HG02678 (cell line): ENCODE measurements around the gene STRN4.

Source experiments
- ATAC-seq: cut with Tn5 transposase; IDR thresholded peaks from one replicate; pipeline ENCODE4 v1.9.1; 2021; ENCODE audit warnings: mild to moderate bottlenecking, moderate library complexity; ENCODE audit not compliant: unreplicated experiment

The STRN4 gene

GRCh38 chr19:46744005-46744691, 2.1 kb downstream of the STRN4 start:
- no peak for ATAC-seq

DNA sequence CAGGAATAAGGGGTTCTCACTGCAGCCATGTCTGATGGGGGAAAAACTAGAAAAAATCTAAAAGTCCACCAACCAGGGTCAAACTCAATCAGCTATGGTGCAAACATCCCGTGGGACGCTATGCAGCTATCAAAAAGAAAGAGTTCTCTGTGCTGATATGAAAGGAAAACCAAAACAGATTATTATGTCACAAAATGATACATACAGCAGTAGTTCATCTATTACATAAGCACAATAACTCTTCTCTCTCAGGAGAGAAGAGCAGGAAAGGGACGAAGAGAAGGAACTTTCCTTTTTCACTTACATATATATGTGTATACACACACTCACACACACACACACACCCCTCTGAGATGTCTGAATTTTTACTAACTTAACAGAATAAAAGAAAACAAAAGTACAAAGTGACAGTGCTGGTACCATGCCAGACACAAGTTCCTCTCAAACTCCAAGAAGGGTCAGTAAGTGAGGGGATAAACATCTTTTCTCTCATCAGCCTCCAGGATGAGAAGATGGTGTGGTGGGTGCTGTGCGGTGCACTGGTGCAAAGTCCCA, 3.2 kb downstream of the STRN4 start:
- no peak for ATAC-seq

GRCh38 chr19:46741447-46741846, 4.8 kb downstream of the STRN4 start:
- ATAC-seq = no peak

DNA sequence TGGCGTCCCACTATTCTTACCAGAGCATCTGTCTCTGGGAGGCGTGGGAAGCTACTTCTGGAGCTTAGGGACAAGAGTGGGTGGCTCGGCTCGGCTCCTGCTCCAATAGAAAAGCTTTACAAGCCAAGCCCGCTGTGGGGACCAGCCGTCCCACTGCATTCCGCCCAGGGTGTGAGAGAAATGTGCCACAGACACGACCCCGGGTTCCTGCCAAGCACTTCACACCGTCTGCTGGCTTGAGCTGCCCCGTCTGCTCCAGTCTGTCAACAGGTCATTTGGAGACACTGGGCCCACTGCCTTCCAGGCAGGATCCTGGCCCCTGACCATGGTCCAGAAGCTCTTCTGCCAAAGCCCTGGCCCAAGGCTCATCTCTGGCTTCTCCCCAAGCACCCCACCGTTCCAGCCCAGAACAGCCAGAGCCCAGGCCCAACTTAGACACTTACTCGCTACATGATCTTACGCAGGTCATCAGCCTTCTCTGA, 6.9 kb downstream of the STRN4 start:
- no peak for ATAC-seq

- ATAC-seq = no peak
Measured at GRCh38 chr19:46737761-46738171, 8.5 kb downstream of the STRN4 start.

DNA sequence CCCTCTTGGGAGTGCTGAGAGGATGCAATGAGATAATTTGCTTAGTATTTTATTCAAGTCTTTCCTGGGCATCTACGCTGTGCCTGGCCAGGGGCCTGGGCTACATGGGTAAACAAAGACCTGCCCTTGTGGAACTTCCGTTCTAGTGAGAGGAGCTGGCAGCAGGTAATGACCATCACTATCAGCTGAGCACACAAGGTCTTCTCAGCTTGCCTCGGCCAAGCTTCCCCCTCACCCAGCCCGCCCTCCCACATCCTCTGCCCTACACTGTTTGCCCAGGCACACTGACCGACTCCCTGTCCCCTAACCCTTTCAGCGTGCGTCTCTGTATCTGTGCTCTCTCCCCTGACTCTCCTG, 9.0 kb downstream of the STRN4 start:
- no peak for ATAC-seq

DNA sequence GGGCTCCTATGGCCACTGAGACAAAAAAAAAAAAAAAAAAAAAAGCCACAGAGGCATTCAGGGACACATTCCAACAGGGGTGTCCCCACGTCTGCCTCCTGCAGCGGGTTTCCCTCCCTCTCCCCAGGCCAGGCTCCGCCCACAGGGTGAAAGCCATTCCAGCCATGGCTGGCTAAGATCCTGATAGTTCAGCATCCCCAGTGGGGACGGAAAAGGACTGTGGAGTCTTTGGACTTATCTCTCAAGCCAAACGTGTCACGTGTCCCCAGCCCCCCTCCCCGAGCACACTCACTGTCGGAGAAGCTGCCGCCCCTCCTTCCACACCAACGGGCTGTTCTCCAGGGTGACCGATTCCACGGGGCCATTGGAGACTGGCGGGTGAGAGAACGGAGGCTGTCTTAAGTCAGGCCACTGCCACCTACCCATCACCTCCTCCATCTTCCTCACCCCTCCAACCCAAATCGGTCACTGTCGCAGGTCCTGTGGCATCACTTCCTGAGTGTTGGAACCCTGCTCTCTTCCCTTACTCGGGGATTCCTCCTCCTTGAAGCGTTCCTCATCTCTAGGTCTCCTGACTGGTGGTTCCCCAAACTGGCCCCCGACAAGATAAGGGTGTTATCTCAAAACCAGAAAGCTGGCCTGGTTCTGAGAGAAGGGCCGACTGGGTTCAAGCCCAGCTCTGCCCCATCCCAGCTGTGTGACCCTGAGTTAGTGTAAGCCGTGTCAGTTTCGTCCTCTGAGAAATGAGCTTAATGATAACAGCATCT, 9.5 kb downstream of the STRN4 start:
- ATAC-seq = no peak

GRCh38 chr19:46733690-46734292, 12.5 kb downstream of the STRN4 start:
- ATAC-seq = no peak

GRCh38 chr19:46732966-46733689, 13.1 kb downstream of the STRN4 start:
- no peak for ATAC-seq

GRCh38 chr19:46732172-46732938, 13.9 kb downstream of the STRN4 start:
- ATAC-seq = no peak

DNA sequence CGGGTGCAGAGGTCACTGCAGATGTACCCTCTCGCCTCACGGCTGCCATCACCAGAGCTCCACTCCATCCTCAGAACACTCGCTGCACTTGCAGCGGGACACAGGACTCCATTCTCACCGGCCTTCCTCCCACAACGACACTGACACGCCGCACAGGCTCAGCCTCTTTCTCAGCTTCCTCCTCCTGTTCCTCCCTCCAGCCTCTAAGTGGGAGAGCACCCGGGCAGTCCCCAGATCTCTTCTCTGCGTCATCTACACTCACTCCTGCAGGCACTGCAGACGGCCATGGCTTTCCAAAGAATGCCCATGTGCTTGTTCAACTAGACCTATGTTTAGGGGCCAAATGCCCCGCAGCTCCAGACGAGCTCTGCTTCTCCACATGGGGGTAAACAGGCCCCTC, 14.7 kb downstream of the STRN4 start:
- ATAC-seq = no peak

GRCh38 chr19:46731007-46731501, 15.2 kb downstream of the STRN4 start:
- ATAC-seq = no peak

- no peak for ATAC-seq
Measured at GRCh38 chr19:46730595-46730994, 15.7 kb downstream of the STRN4 start.

GRCh38 chr19:46730187-46730586, 16.1 kb downstream of the STRN4 start:
- ATAC-seq = no peak

DNA sequence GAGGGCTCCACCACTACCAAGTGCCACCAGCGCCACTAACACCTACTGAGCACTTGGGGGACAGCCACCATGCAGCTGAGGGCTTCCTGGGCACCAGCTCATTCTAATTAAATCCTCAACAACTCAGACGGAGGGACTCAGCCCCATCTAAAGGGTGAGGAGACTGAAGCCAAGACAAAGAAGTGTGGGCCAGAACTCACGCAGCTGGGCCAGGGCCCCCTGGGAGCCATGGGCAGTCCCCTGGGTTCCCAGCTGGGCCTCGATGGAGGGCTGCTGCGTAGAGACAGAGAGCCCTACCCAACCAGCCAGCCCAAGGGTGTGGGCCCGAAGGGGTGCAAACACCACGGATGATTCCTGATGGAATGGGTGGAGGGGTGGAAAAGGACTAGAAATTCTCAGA, 16.6 kb downstream of the STRN4 start:
- ATAC-seq = no peak

DNA sequence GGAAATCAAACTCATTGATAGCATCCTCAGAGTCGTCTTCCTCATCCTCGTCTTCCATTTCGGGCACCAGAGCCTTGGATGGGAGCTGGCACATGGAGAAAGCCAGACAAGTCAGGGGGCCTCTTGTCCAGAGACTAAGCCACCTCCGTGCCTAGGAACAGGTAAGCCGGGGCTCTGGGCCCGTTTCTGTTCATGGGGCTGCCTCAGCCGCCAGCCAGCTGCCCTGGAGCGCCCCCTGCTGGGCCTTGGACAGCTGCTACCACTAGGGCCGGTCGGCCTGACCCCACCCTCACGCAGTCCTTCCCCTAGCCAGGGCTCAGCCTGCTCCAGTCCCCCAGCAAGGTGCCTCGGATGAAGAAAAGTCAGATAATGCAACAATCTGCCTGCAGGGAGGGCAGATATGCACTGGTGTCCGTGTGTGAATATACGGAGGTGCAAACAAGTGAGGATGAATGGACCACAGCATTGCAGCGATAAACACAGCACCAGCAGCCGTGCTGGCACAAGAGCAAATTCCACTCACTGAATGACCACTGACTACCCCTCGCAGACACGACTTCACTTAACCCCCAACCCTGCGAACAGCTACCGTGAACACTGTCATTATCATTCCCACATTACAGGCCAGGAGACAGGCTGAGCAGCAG, 17.4 kb downstream of the STRN4 start:
- ATAC-seq = no peak

DNA sequence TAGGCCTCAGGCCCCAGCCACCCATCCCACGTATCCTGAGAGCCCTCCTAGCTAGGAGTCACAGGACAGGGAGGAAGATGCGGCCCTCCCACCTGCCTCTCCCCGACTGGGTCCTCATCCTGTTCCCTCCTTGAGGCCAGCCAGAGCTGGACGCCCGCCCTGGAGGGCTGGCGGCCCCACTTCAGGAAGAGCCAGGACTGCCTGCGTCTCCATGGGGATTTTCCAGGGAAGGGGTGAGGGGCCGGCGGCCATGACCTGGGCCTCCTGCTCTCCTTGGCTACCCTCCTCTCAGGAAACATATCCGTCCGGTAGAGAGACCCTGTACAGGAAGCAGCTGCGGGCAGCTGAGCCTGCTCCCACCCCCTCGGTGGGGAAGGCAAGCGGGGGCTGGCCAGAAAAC, 18.0 kb downstream of the STRN4 start:
- no peak for ATAC-seq

DNA sequence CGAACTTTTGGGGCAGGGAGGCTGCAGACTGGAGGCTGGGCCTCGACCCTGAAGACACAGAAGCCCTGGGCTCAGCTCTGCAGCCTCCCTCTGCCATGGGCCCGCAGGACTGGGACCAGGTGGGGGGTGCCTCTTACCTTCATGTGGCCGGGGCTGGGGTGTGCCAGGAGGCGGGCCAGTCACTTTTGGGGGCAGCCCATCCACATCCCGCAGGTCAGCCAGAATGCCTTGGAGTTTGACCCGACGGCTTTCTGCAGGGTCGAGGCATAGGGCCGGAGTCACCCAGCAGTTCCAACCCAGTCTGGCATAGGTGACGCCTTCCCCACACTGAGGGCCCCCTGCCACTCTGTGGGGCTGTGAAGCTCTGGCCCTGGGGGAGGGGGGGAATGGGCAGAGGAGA, 18.5 kb downstream of the STRN4 start:
- no peak for ATAC-seq

DNA sequence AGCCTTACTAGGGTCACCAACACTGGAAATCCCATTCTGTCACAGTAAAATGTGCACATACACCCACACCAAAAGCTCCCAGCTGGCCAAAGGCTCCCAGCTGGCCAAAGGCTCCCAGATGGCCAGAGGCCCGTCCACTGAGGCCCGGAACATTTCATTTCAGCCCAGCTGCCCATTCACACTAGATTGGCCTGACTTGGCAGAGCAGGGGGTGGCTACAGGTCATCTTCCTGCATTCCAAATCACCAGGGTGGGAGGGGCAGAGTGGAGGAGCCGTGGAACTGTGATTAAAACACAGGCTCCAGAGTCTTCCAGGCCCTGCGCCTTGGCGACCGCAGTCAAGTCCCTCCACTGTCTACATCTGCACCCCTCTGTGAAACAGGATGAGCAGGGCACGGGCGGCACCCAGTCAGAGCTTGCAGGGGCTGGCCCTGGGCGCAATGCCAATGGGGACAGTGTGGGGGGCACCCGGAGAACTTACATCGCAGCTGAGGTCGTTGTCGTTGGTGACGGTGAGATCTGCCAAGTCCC, 19.2 kb downstream of the STRN4 start:
- ATAC-seq = no peak
